Measurements from ENCODE around the gene MED15.

Gene MED15

GRCh38 chr22:20550851-20551744, 43.7 kb downstream of the MED15 start:
- Histone ChIP-seq H3K36me3 (peaks cover 64% of the 10 kb centered on the region), H4K20me1 (peaks cover 100% of the 10 kb centered on the region), H3K9ac (peak overlapping the region; percentile 58), H3K9me3 (no peaks in the 10 kb centered on the region), H3K27ac (0 out of 2 replicates have a peak overlapping the region, but pooled peaks have one; percentile 45), H3K4me2 (peak overlapping the region; percentile 42), H3K4me1 (peaks cover 67% of the 10 kb centered on the region), H3K4me3 (no peak overlapping the region), H3K27me3 (no peaks in the 10 kb centered on the region)
- no peak for TF ChIP-seq Cebpa-rat (IDR thresholded peaks at IDR 0.05)

GRCh38 chr22:20551805-20552442, 44.5 kb downstream of the MED15 start:
- H3K36me3 ChIP-seq, result peaks cover 72% of the 10 kb centered on the region
- 0 out of 2 replicates have a peak overlapping the region, but pooled peaks have one; percentile 45 for H3K27ac ChIP-seq
- H3K4me1 ChIP-seq, result peaks cover 67% of the 10 kb centered on the region
- peaks cover 2% of the 10 kb centered on the region for H3K9me3 ChIP-seq
- H3K9ac ChIP-seq, result peak overlapping the region; percentile 58
- no peak for TF ChIP-seq Cebpa-rat (IDR thresholded peaks at IDR 0.05)
- H4K20me1 ChIP-seq, result peaks cover 100% of the 10 kb centered on the region
- peak overlapping the region; percentile 42 for H3K4me2 ChIP-seq
- H3K27me3 ChIP-seq, result no peaks in the 10 kb centered on the region
- no peak overlapping the region for H3K4me3 ChIP-seq

- H3K4me3 ChIP-seq, result no peak overlapping the region
- peak overlapping the region; percentile 23; the same call in 1 of the 2 replicates for H3K27ac ChIP-seq
- H3K36me3 ChIP-seq, result peaks cover 79% of the 10 kb centered on the region
- TF ChIP-seq Cebpa-rat (IDR thresholded peaks at IDR 0.05), result no peak
- H4K20me1 ChIP-seq, result peaks cover 100% of the 10 kb centered on the region
- no peaks in the 10 kb centered on the region for H3K27me3 ChIP-seq
- peak overlapping the region; percentile 42; the same call in 1 of the 2 replicates for H3K4me2 ChIP-seq
- H3K9ac ChIP-seq, result peak overlapping the region; percentile 58; the same call in 1 of the 2 replicates
- H3K9me3 ChIP-seq, result peaks cover 10% of the 10 kb centered on the region
- H3K4me1 ChIP-seq, result peaks cover 70% of the 10 kb centered on the region
Measured at GRCh38 chr22:20552443-20553401, 45.3 kb downstream of the MED15 start.

DNA sequence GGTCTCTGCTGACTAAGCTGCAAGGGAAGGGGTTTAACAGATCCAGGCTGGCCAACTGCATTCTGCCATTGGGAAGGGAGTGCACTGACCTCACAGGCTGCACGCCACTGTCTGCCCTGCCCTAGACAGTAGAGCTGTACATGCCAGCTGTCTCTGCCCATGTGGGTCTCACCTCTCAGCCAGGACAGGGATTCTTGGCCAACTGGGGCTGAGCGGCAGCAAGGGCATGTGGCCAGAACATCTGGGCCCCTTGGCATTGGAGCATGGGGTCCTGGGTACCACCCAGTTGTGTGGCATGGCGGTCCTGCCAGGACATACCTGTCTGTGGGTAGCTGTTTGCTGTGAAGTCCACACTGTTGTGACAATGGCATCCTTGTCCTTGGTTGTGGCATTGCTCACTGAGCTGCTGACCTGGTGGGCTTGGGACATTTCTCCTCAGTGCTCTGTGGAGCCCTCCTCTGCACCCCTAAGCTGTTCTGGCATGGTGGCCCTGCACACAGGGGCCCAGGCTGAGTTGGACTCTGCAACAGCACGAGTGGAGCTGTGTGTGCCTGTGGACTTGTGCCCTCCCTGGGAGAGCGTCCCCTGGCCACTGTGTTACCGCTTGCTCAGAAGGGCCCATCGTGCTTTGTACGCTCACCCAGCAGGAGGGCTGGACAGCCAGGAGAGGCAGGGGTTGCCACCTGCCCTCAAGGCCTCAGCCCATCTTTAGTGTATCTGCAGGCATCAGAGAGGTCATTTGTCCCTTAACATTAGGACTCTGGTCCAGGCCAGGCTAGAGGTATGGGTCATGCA, 46.7 kb downstream of the MED15 start:
- Histone ChIP-seq H3K36me3 (peaks cover 94% of the 10 kb centered on the region), H4K20me1 (peaks cover 98% of the 10 kb centered on the region)
- no peak for TF ChIP-seq Cebpa-rat (IDR thresholded peaks at IDR 0.05)

DNA sequence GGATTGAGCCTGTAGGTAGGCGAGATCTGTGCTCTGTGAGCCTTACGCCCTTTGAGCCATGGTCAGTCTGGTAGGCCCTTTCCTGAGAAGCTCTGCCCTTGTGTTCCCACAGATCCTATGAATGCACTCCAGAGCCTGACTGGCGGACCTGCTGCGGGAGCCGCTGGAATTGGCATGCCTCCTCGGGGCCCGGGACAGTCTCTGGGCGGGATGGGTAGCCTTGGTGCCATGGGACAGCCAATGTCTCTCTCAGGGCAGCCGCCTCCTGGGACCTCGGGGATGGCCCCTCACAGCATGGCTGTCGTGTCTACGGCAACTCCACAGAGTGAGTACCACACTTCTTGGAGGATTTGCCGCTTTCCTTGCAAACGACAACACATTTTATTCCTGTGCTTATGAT, 47.4 kb downstream of the MED15 start:
- peaks cover 50% of the 10 kb centered on the region for H3K4me1 ChIP-seq
- peaks cover 27% of the 10 kb centered on the region for H3K9me3 ChIP-seq
- no peak overlapping the region for H3K9ac ChIP-seq
- peaks cover 98% of the 10 kb centered on the region for H4K20me1 ChIP-seq
- no peak overlapping the region for H3K27ac ChIP-seq
- no peaks in the 10 kb centered on the region for H3K27me3 ChIP-seq
- peaks cover 100% of the 10 kb centered on the region for H3K36me3 ChIP-seq
- H3K4me2 ChIP-seq, result no peak overlapping the region
- TF ChIP-seq Cebpa-rat (IDR thresholded peaks at IDR 0.05), result no peak
- no peak overlapping the region for H3K4me3 ChIP-seq

More for the DNA sequence above, 46.7 kb downstream of the MED15 start:
- Histone ChIP-seq H3K4me1 (peaks cover 57% of the 10 kb centered on the region), H3K9ac (no peak overlapping the region), H3K4me3 (no peak overlapping the region), H3K27me3 (no peaks in the 10 kb centered on the region), H3K9me3 (peaks cover 24% of the 10 kb centered on the region), H3K27ac (no peak overlapping the region), H3K4me2 (no peak overlapping the region)

DNA sequence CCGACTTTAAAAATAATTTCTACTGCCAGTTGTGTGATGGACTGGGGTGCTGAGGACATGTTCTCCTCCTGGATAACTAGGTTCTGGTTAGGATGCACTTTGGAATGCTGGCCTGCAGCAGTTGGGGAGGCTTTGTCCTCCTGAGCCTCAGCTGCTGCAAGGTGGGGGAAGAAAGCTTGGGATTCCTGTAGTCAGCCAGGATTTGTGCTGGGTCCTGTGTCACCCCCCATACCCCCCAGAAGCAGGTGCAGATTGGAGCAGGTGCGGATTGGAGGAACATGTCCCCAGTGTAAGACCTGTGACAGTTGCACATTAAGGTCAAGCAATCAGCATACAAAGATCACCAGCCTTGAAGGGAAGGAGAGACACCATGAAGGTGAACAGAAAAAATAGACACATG, 51.1 kb downstream of the MED15 start:
- peaks cover 27% of the 10 kb centered on the region for H3K9me3 ChIP-seq
- peaks cover 81% of the 10 kb centered on the region for H4K20me1 ChIP-seq
- H3K4me1 ChIP-seq, result peaks cover 20% of the 10 kb centered on the region
- H3K27me3 ChIP-seq, result no peaks in the 10 kb centered on the region
- H3K36me3 ChIP-seq, result peaks cover 97% of the 10 kb centered on the region
- no peak overlapping the region for H3K4me2 ChIP-seq
- H3K4me3 ChIP-seq, result peak overlapping the region; percentile 28; the same call in 1 of the 2 replicates
- H3K27ac ChIP-seq, result no peak overlapping the region
- TF ChIP-seq Cebpa-rat (IDR thresholded peaks at IDR 0.05), result no peak
- no peak overlapping the region for H3K9ac ChIP-seq

- H3K9me3 ChIP-seq, result peaks cover 27% of the 10 kb centered on the region
- H3K4me2 ChIP-seq, result no peak overlapping the region
- no peak overlapping the region for H3K9ac ChIP-seq
- peaks cover 81% of the 10 kb centered on the region for H4K20me1 ChIP-seq
- peaks cover 97% of the 10 kb centered on the region for H3K36me3 ChIP-seq
- 0 out of 2 replicates have a peak overlapping the region, but pooled peaks have one; percentile 28 for H3K4me3 ChIP-seq
- H3K27ac ChIP-seq, result no peak overlapping the region
- H3K4me1 ChIP-seq, result peaks cover 20% of the 10 kb centered on the region
- H3K27me3 ChIP-seq, result no peaks in the 10 kb centered on the region
- no peak for TF ChIP-seq Cebpa-rat (IDR thresholded peaks at IDR 0.05)
Measured at GRCh38 chr22:20559174-20559760, 51.9 kb downstream of the MED15 start.

DNA sequence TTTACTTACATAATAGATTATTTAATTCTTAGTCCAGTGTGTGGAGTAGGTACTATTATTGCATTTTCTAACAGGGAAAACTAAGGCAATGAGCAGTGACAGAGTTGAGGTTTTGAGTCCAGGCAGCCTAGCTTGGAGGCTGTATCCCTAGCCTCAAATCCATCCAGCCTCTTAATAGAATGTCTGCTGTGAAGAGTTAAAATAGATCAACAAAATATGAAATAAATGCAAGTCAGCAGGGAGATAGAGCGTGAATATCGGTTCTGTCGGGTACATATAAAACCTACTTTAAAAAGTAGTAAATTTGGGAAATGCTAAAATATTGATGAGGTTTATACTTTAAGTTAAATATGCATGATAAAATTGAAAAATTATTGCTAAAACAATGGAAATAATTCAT, 53.3 kb downstream of the MED15 start:
- H3K36me3 ChIP-seq, result peaks cover 97% of the 10 kb centered on the region
- H3K27ac ChIP-seq, result no peak overlapping the region
- peaks cover 81% of the 10 kb centered on the region for H4K20me1 ChIP-seq
- no peak overlapping the region for H3K4me2 ChIP-seq
- no peaks in the 10 kb centered on the region for H3K27me3 ChIP-seq
- no peak overlapping the region for H3K9ac ChIP-seq
- H3K4me3 ChIP-seq, result no peak overlapping the region
- H3K9me3 ChIP-seq, result peaks cover 27% of the 10 kb centered on the region
- no peak for TF ChIP-seq Cebpa-rat (IDR thresholded peaks at IDR 0.05)
- peaks cover 20% of the 10 kb centered on the region for H3K4me1 ChIP-seq

Measured in BLaER1 (cell line).